ENCODE data around the gene MICAL3. TPM values are rescaled to one million over a fixed set of nuclear protein-coding genes. Genes with fewer than 3 reads are reported as not detected.

The MICAL3 gene
- polyA plus RNA-seq, 2 of the 4 experiments (the other 2 are of a cell fraction), result 20.5 to 30.1 TPM

GRCh38 chr22:17871726-17872458 lies 152.5 kb downstream of the MICAL3 start:
- no peak overlapping the region for H3K27ac ChIP-seq
- ATAC-seq (no peak), FAIRE-seq (no peak), DNase-seq (ENCODE audit: low read depth in 1 of 2, low spot score in 1 of 2) (no peak)
- H3K4me1 ChIP-seq, result no peaks in the 10 kb centered on the region
- H3K9me3 ChIP-seq, result no peaks in the 10 kb centered on the region
- ChIA-PET POLR2A (no interaction called here), CTCF (interaction anchor here (1.3 kb wide), 1 partner anchor 14 kb away, joined by 3 read pairs; no protein-coding TSS in a partner anchor)
- no peak overlapping the region for H3K4me2 ChIP-seq
- TF ChIP-seq GATA3 (IDR thresholded peaks at IDR 0.05; ENCODE audit: borderline replicate concordance), result no peak
- no peak for TF ChIP-seq KDM5A (IDR thresholded peaks at IDR 0.05)
- H3K4me3 ChIP-seq, result no peak overlapping the region
- WGBS (ENCODE audit: missing lambda C conversion rate), result 93% methylated on average over 27 of the region's 32 CpGs

DNA sequence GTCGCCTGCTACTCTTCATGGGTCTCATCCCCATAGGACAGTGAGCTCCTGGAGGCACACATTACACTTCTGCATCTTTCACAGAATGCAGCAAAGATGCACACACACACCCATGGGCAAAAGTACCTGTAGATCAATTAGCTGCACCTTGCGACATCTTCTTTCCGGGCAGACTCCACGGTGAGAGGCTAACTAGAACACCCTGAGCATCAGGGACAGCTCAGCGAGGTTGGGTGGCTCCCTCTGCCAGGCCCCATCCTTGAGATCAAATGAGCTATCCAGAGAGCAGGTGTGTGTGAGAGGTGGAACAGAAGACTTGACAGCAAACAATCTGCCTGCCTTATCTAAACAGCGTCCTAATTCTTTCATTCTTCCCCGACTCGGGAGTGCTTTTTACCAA lies 154.0 kb downstream of the MICAL3 start:
- CTCF ChIA-PET, result interaction anchor here (1.3 to 3.2 kb wide), 2 partner anchors 13 to 206 kb away, joined by 3 to 12 read pairs; no protein-coding TSS in a partner anchor
- H3K4me1 ChIP-seq, result no peaks in the 10 kb centered on the region
- TF ChIP-seq FOSL2 (IDR thresholded peaks at IDR 0.05) (no peak), FOSL2 (CRISPR knock-in tag; IDR thresholded peaks at IDR 0.05) (no peak), HOXA7 (CRISPR knock-in tag; IDR thresholded peaks at IDR 0.05) (no peak), CHD4 (IDR thresholded peaks at IDR 0.05; ENCODE audit: borderline replicate concordance) (no peak), RFX5 (IDR thresholded peaks at IDR 0.05) (no peak), HMGXB4 (CRISPR knock-in tag; IDR thresholded peaks at IDR 0.05; ENCODE audit: borderline replicate concordance) (no peak), HES2 (IDR thresholded peaks at IDR 0.05) (no peak), JUNB (IDR thresholded peaks at IDR 0.05) (no peak), RARB (CRISPR knock-in tag; IDR thresholded peaks at IDR 0.05) (no peak), SMC3 (IDR thresholded peaks at IDR 0.05) (no peak), JUN (IDR thresholded peaks at IDR 0.05) (no peak), MYC (IDR thresholded peaks at IDR 0.05; ENCODE audit: borderline replicate concordance, low read length) (no peak), ZNF302 (CRISPR knock-in tag; IDR thresholded peaks at IDR 0.05) (no peak), HOXB5 (CRISPR knock-in tag; IDR thresholded peaks at IDR 0.05) (no peak), NPAS2 (CRISPR knock-in tag; IDR thresholded peaks at IDR 0.05; ENCODE audit: borderline replicate concordance) (no peak), EP300 (IDR thresholded peaks at IDR 0.05) (no peak), TP53 (CRISPR knock-in tag; IDR thresholded peaks at IDR 0.05) (no peak), ESRRA (IDR thresholded peaks at IDR 0.05; ENCODE audit: borderline replicate concordance, low read length) (no peak)
- TF ChIP-seq, protein P1, sequence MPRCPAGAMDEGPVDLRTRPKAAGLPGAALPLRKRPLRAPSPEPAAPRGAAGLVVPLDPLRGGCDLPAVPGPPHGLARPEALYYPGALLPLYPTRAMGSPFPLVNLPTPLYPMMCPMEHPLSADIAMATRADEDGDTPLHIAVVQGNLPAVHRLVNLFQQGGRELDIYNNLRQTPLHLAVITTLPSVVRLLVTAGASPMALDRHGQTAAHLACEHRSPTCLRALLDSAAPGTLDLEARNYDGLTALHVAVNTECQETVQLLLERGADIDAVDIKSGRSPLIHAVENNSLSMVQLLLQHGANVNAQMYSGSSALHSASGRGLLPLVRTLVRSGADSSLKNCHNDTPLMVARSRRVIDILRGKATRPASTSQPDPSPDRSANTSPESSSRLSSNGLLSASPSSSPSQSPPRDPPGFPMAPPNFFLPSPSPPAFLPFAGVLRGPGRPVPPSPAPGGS (IDR thresholded peaks at IDR 0.05), result no peak
- H3K9me3 ChIP-seq, result no peaks in the 10 kb centered on the region
- 93% methylated on average over 8 of the region's 8 CpGs for WGBS (ENCODE audit: missing lambda C conversion rate)
- no peak overlapping the region for H3K4me3 ChIP-seq
- ATAC-seq (no peak), DNase-seq (ENCODE audit: low read depth in 1 of 2, low spot score in 1 of 2) (no peak), FAIRE-seq (no peak)
- no peak overlapping the region for H3K27ac ChIP-seq
- no peak overlapping the region for H3K4me2 ChIP-seq
- POLR2A ChIA-PET, result no interaction called here
